GM10266 (cell line): Measurements from ENCODE around the gene BCAP31.

Source experiments
- DNase-seq: peaks from one replicate; pipeline ENCODE4 v3.0.0; 2012; ENCODE audit errors: extremely low spot score
- CTCF ChIP-seq: IDR thresholded peaks from 2 replicates; pipeline ENCODE4 v1.5.1; 2012; ENCODE audit warnings: mild to moderate bottlenecking, low read depth; ENCODE audit not compliant: control insufficient read depth, insufficient read depth; ENCODE audit errors: missing control alignments

BCAP31 gene

GRCh38 chrX:153727123-153727931, 3.1 kb upstream of the BCAP31 start:
- TF ChIP-seq CTCF = no peak
- DNase-seq = no peak

- TF ChIP-seq CTCF = no peak
- peak; percentile 84 for DNase-seq
Observed at GRCh38 chrX:153726286-153727122, 2.3 kb upstream of the BCAP31 start.

GRCh38 chrX:153725832-153726285, 1.7 kb upstream of the BCAP31 start:
- no peak for TF ChIP-seq CTCF

GRCh38 chrX:153725039-153725831, 1.0 kb upstream of the BCAP31 start:
- DNase-seq = no peak
- TF ChIP-seq CTCF = no peak

More at GRCh38 chrX:153725832-153726285, 1.7 kb upstream of the BCAP31 start:
- DNase-seq = no peak

- peak; percentile 54 for TF ChIP-seq CTCF
- DNase-seq = peak; percentile 59
Observed at GRCh38 chrX:153723351-153724251, 586 bp downstream of the BCAP31 start.

GRCh38 chrX:153722704-153723350, 1.4 kb downstream of the BCAP31 start:
- DNase-seq = no peak
- TF ChIP-seq CTCF = no peak
